CD8-positive, alpha-beta memory T cell (primary cell): ENCODE data around the gene TMCC1. TPM values are rescaled to one million over a fixed set of nuclear protein-coding genes. Genes with fewer than 3 reads are reported as not detected.

ENCODE experiments used
- CTCF ChIA-PET: fragments of 350-600 bp; sonication (Branson Sonifier 250); formaldehyde crosslinking; loops from one replicate; lab custom pipeline; 2021; ENCODE audit warnings: antibody characterized with exemption; lab: Charles Lee
- POLR2A ChIA-PET: fragments of 350-600 bp; sonication (Branson Sonifier 250); formaldehyde crosslinking; loops from one replicate; lab custom pipeline; 2021; ENCODE audit warnings: antibody characterized with exemption; lab: Charles Lee
- DNase-seq, 5 donors: peaks; one replicate each; pipeline versions ENCODE4 v3.0.0 to v3.0.0-alpha.2; 2020 to 2022; ENCODE audit warnings: mixed read lengths in 1 of 5
- H3K27ac ChIP-seq: one replicate; pipeline ENCODE4 v1.7.0; 2013; ENCODE audit warnings: low read depth, mild to moderate bottlenecking, low read length, moderate library complexity
- H3K27me3 ChIP-seq: 2 replicates; pipeline ENCODE4 v1.7.0; 2013; ENCODE audit warnings: low read length, mild to moderate bottlenecking; ENCODE audit not compliant: insufficient read depth, poor library complexity, severe bottlenecking
- H3K36me3 ChIP-seq: 2 replicates; pipeline ENCODE4 v1.7.0; 2013; ENCODE audit warnings: mild to moderate bottlenecking, low read length, moderate library complexity; ENCODE audit not compliant: insufficient read depth
- H3K4me1 ChIP-seq: 2 replicates; pipeline ENCODE4 v1.7.0; 2013; ENCODE audit warnings: mild to moderate bottlenecking, low read length, moderate library complexity; ENCODE audit not compliant: insufficient read depth
- H3K4me3 ChIP-seq: 2 replicates; pipeline ENCODE4 v1.7.0; 2013; ENCODE audit warnings: mild to moderate bottlenecking, low read length
- H3K9me3 ChIP-seq: 2 replicates; pipeline ENCODE4 v1.7.0; 2013; ENCODE audit warnings: mild to moderate bottlenecking, low read length
- H3K27ac Mint-ChIP-seq, 8 donors: one replicate each; pipeline ENCODE4 v1.8.0; 2020 to 2021; ENCODE audit warnings: mixed read lengths in 8 of 8, mild to moderate bottlenecking in 6 of 8, inconsistent platforms in 3 of 8, moderate library complexity in 3 of 8
- H3K27me3 Mint-ChIP-seq, 2 donors: one replicate each; pipeline ENCODE4 v1.8.0; 2020 to 2021; ENCODE audit warnings: mixed read lengths in 2 of 2, mild to moderate bottlenecking in 1 of 2, moderate library complexity in 1 of 2
- H3K36me3 Mint-ChIP-seq, 3 donors: one replicate each; pipeline ENCODE4 v1.8.0; 2020 to 2021; ENCODE audit warnings: mixed read lengths in 3 of 3, inconsistent platforms in 1 of 3, mild to moderate bottlenecking in 1 of 3
- H3K4me1 Mint-ChIP-seq, 3 donors: one replicate each; pipeline ENCODE4 v1.8.0; 2020 to 2021; ENCODE audit warnings: mixed read lengths in 3 of 3, inconsistent platforms in 1 of 3, mild to moderate bottlenecking in 1 of 3
- H3K4me3 Mint-ChIP-seq, 7 donors: one replicate each; pipeline ENCODE4 v1.8.0; 2020 to 2021; ENCODE audit warnings: mixed read lengths in 7 of 7, mild to moderate bottlenecking in 6 of 7, moderate library complexity in 4 of 7, inconsistent platforms in 2 of 7
- H3K9me3 Mint-ChIP-seq, 5 donors: one replicate each; pipeline ENCODE4 v1.8.0; 2020 to 2022; ENCODE audit warnings: mixed read lengths in 5 of 5, mild to moderate bottlenecking in 3 of 5, moderate library complexity in 2 of 5, inconsistent platforms in 1 of 5
- polyA plus RNA-seq: library from polyadenylated mRNA; unstranded; fragments of 300-500 nt; fragmentation: Illumina TruSeq; gene quantifications from one replicate; pipeline ENCODE4 v1.2.3, GENCODE V29; 2021
- total RNA-seq, 2 experiments: library from RNA; stranded (reverse); gene quantifications; one replicate each; pipeline ENCODE4 v1.2.3, GENCODE V29; 2021

The TMCC1 gene
- total and polyA plus RNA-seq, 3 experiments from 2014 or later, result 5.6 to 18.6 (median 16.0) TPM

DNA sequence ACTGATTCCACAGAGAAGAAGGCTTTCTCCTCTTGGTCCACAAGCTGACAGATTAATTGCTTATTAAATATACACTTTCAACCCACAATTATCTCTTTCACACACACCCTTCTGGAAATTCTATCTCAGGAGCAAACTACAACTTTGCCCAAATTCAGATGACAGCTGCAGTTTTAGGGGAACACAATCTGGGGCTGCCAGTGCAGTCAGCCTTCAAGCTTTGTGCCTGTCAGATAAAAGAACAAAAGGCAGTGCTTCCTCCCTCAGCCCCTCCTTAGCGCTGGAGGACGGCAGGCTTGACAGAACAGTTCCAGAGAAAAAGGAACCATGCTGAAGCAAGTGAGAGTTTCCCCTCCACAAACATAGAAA is 99.6 kb downstream of the TMCC1 start:
- no peaks in the 10 kb centered on the region for H3K9me3 Mint-ChIP-seq
- Histone ChIP-seq H3K9me3 (no peaks in the 10 kb centered on the region), H3K4me3 (no peak overlapping the region), H3K27ac (no peak overlapping the region), H3K36me3 (no peaks in the 10 kb centered on the region), H3K4me1 (peaks cover 13% of the 10 kb centered on the region), H3K27me3 (no peaks in the 10 kb centered on the region)
- no peak overlapping the region for H3K27ac Mint-ChIP-seq
- peaks cover 8 to 18% (median 11%) of the 10 kb centered on the region in 3 donors for H3K4me1 Mint-ChIP-seq
- peak overlapping the region in 1 of 7 donors; percentile 51 for H3K4me3 Mint-ChIP-seq
- H3K36me3 Mint-ChIP-seq, result peaks cover 0 to 8% (median 2%) of the 10 kb centered on the region in 3 donors
- H3K27me3 Mint-ChIP-seq, result no peaks in the 10 kb centered on the region
- DNase-seq, result peak in 1 of 5 donors; percentile 1
- ChIA-PET CTCF (interaction anchor here (0.8 kb wide), 1 partner anchor 30 kb away, joined by 3 read pairs; no protein-coding TSS in a partner anchor), POLR2A (no interaction called here)

DNA sequence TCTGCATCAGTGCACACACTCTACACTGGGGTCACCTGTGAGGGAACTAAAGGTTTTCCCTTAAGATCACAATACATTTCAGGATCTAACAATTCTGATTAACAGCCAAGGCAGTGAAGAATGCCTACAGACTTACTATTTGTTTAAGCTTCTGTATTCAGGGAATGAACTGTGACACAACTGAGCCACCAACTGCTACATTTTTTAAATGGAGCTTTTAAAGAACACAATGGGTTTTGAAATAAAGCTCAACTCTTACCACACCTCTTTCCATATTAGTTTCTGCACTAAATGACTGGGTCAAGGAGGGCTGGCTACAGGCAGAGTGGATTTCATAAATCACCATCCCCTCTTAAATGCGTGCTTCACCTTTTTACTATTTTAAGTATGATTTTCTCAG is 100.2 kb downstream of the TMCC1 start:
- Histone ChIP-seq H3K9me3 (no peaks in the 10 kb centered on the region), H3K4me3 (no peak overlapping the region), H3K27me3 (no peaks in the 10 kb centered on the region), H3K27ac (no peak overlapping the region), H3K4me1 (peaks cover 13% of the 10 kb centered on the region), H3K36me3 (no peaks in the 10 kb centered on the region)
- H3K27me3 Mint-ChIP-seq, result no peaks in the 10 kb centered on the region
- ChIA-PET POLR2A (no interaction called here), CTCF (interaction anchor here (0.8 kb wide), 1 partner anchor 31 kb away, joined by 3 read pairs; no protein-coding TSS in a partner anchor)
- H3K4me1 Mint-ChIP-seq, result peaks cover 8 to 21% (median 11%) of the 10 kb centered on the region in 3 donors
- H3K36me3 Mint-ChIP-seq, result peaks cover 0 to 8% (median 2%) of the 10 kb centered on the region in 3 donors
- H3K27ac Mint-ChIP-seq, result no peak overlapping the region
- no peak for DNase-seq
- H3K9me3 Mint-ChIP-seq, result no peaks in the 10 kb centered on the region
- no peak overlapping the region for H3K4me3 Mint-ChIP-seq

DNA sequence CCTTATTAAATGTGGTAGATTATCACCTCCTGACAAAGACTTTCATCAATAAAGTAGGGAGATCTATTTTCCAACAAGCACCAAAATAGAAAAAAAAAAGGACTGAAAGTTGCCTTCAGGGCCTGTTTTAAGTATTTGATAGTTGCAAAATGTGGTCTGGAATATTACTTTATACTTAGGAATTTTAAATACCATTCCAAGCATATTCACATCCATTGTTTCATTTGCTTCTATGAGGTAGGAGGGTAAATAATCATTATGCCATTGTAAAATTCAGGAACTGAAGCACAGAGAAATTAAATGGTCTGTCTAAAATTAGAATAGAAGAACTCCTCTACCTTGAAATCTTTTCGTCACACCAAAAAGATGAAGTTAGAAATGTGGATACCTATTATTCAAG is 110.0 kb downstream of the TMCC1 start:
- no peaks in the 10 kb centered on the region for H3K36me3 ChIP-seq
- Mint-ChIP-seq H3K36me3 (peaks cover 0 to 4% (median 3%) of the 10 kb centered on the region in 3 donors), H3K4me3 (no peak overlapping the region), H3K27me3 (no peaks in the 10 kb centered on the region), H3K4me1 (peaks cover 0 to 4% (median 0%) of the 10 kb centered on the region in 3 donors), H3K27ac (no peak overlapping the region), H3K9me3 (no peaks in the 10 kb centered on the region)
- DNase-seq, result no peak
- no peaks in the 10 kb centered on the region for H3K27me3 ChIP-seq
- ChIA-PET CTCF (no interaction called here), POLR2A (no interaction called here)
- H3K4me3 ChIP-seq, result no peak overlapping the region
- no peaks in the 10 kb centered on the region for H3K4me1 ChIP-seq
- H3K27ac ChIP-seq, result no peak overlapping the region
- no peaks in the 10 kb centered on the region for H3K9me3 ChIP-seq

DNA sequence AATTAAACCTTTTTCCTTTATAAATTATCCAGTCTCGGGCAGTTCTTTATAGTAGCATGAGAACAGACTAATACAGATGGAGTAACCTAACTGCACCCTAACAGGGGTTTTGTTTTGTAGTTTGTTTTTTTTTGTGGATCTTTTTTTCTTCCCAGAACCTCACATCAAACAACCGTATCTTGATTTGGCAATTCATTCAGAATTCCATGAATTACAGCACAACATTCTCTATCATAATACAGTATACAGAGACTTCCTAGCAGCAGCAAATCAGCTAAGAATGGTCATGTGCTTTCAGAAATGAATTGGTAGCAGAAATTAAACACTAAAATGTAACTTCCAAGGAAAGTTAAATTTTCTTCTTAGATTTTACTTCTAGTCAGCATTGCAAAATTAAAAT is 114.6 kb downstream of the TMCC1 start:
- H3K4me1 ChIP-seq, result no peaks in the 10 kb centered on the region
- Mint-ChIP-seq H3K9me3 (no peaks in the 10 kb centered on the region), H3K4me3 (no peak overlapping the region), H3K4me1 (peaks cover 0 to 7% (median 4%) of the 10 kb centered on the region in 3 donors), H3K27ac (no peak overlapping the region), H3K27me3 (no peaks in the 10 kb centered on the region), H3K36me3 (peaks cover 5 to 8% (median 6%) of the 10 kb centered on the region in 3 donors)
- no peak overlapping the region for H3K4me3 ChIP-seq
- DNase-seq, result no peak
- CTCF ChIA-PET, result no interaction called here
- H3K27ac ChIP-seq, result no peak overlapping the region
- no peaks in the 10 kb centered on the region for H3K27me3 ChIP-seq
- POLR2A ChIA-PET, result no interaction called here
- H3K36me3 ChIP-seq, result no peaks in the 10 kb centered on the region
- H3K9me3 ChIP-seq, result no peaks in the 10 kb centered on the region

DNA sequence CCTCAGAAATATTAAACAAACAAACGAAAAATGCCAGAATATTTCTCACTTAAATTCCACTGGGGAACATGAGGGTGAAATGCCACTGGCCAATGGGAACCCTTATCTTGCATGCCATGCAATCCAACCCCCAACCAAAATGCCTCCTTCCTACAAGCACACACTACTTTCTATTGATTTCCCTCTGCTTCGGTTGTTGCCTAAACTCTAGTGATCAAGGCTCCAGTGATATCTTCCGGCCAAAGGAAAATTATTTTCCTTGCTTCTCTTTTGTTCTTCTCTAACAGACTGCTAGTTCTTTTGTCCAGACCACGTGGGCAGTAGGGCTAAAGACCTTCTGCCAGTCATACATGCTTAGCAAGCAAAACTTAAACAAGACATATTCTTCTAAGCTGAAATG is 115.7 kb downstream of the TMCC1 start:
- CTCF ChIA-PET, result no interaction called here
- no peaks in the 10 kb centered on the region for H3K36me3 ChIP-seq
- no peaks in the 10 kb centered on the region for H3K27me3 ChIP-seq
- Mint-ChIP-seq H3K9me3 (no peaks in the 10 kb centered on the region), H3K27me3 (no peaks in the 10 kb centered on the region), H3K27ac (peak overlapping the region in 2 of 8 donors; percentile 3 to 21), H3K4me3 (no peak overlapping the region), H3K4me1 (peaks cover 4 to 7% (median 6%) of the 10 kb centered on the region in 3 donors), H3K36me3 (peaks cover 5% of the 10 kb centered on the region in 3 donors)
- POLR2A ChIA-PET, result no interaction called here
- H3K9me3 ChIP-seq, result no peaks in the 10 kb centered on the region
- H3K4me1 ChIP-seq, result no peaks in the 10 kb centered on the region
- no peak overlapping the region for H3K4me3 ChIP-seq
- DNase-seq, result no peak
- no peak overlapping the region for H3K27ac ChIP-seq

DNA sequence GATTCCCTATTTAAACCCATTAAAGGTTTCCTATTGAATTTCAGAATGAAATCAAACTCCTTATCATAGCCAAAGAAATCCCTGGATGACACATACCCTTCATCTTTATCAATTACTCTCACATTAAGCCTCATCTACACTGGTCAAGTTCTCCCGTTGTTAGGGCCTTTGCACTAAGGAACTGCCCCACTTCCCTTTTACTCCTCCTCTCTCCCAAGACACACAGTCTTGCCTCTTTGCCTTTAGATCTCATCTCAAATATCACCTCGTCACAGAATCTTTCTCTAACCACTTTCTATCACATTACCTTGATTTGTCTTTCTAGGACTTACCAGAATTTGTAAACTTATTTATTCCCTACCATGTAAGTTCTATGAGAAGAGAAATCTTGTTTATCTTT is 117.6 kb downstream of the TMCC1 start:
- peaks cover 5 to 10% (median 9%) of the 10 kb centered on the region in 3 donors for H3K36me3 Mint-ChIP-seq
- Histone ChIP-seq H3K9me3 (no peaks in the 10 kb centered on the region), H3K27me3 (no peaks in the 10 kb centered on the region), H3K4me1 (no peaks in the 10 kb centered on the region), H3K36me3 (no peaks in the 10 kb centered on the region), H3K4me3 (no peak overlapping the region), H3K27ac (no peak overlapping the region)
- ChIA-PET POLR2A (no interaction called here), CTCF (no interaction called here)
- no peaks in the 10 kb centered on the region for H3K27me3 Mint-ChIP-seq
- H3K9me3 Mint-ChIP-seq, result no peaks in the 10 kb centered on the region
- peaks cover 4 to 11% (median 11%) of the 10 kb centered on the region in 3 donors for H3K4me1 Mint-ChIP-seq
- no peak for DNase-seq
- H3K4me3 Mint-ChIP-seq, result no peak overlapping the region
- no peak overlapping the region for H3K27ac Mint-ChIP-seq

DNA sequence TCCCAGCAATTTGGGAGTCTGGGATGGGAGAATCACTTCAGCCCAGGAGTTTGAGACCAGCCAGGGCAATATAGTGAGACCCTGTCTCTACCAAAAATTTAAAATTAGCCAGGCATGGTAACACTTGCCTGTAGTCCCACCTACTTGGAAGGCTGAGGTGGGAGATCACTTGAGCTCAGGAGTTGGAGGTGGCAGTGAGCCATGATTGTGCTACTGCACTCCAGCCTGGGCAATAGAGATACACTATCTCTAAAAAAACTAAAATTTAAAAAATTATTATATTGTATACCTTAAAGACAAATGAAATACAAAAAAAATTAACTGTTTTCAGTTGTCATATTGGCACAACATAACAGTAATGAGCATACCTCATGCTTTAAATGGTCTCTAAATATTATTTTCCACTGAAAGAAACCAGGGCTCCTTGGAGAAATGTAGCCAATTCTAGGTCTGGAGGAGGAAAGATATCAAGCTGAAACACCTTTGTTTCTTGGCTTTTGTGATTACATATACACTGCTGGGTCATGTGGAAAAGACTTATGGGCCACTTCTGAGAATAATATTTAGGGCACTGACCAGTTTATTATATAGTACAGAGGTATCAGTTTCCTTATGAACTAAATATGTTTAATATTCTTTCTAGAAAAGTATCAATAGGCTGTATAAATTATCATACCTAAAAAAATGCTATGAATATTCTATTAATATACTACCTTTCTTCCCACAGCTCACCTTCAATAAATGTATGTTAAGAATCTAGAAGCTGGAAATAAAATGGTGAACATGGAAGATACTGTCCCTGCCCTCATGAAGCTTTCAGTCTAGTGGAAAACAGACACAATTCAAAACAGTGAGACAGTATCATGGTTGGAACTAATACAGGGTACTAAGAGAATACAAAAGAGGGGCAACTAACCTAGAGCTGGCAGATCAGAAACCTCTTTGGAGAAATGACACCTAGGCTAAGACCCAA is 119.5 kb downstream of the TMCC1 start:
- Mint-ChIP-seq H3K4me1 (peaks cover 4 to 11% (median 11%) of the 10 kb centered on the region in 3 donors), H3K27me3 (no peaks in the 10 kb centered on the region), H3K9me3 (no peaks in the 10 kb centered on the region), H3K27ac (peak overlapping the region in 1 of 8 donors; percentile 1), H3K36me3 (peaks cover 5 to 10% (median 9%) of the 10 kb centered on the region in 3 donors), H3K4me3 (no peak overlapping the region)
- CTCF ChIA-PET, result no interaction called here
- DNase-seq, result no peak
- Histone ChIP-seq H3K4me1 (no peaks in the 10 kb centered on the region), H3K4me3 (no peak overlapping the region), H3K27ac (no peak overlapping the region), H3K27me3 (no peaks in the 10 kb centered on the region), H3K36me3 (no peaks in the 10 kb centered on the region), H3K9me3 (no peaks in the 10 kb centered on the region)
- POLR2A ChIA-PET, result no interaction called here

DNA sequence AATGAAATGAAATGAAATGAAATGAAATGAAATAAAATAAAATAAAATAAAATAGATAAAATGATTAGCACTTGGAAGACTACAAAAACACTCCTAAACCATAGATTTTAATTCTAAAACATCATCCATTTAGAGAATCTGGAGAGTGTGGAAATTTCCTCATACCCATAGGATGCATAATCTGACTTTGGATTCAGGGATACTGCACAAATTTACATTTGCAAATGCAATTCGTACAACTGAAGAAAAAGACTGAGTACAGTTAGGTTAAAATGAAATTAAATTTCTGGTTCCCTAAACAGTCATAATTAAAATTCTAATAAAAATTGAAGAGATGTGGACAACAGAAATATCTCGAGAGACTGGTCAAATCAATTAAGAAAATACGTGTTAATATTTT is 122.9 kb downstream of the TMCC1 start:
- H3K36me3 ChIP-seq, result no peaks in the 10 kb centered on the region
- no peak overlapping the region for H3K27ac Mint-ChIP-seq
- H3K27ac ChIP-seq, result no peak overlapping the region
- peaks cover 5 to 9% (median 6%) of the 10 kb centered on the region in 3 donors for H3K36me3 Mint-ChIP-seq
- no peaks in the 10 kb centered on the region for H3K9me3 ChIP-seq
- DNase-seq, result no peak
- no peaks in the 10 kb centered on the region for H3K4me1 ChIP-seq
- no peaks in the 10 kb centered on the region for H3K9me3 Mint-ChIP-seq
- POLR2A ChIA-PET, result no interaction called here
- H3K4me1 Mint-ChIP-seq, result peaks cover 2 to 18% (median 15%) of the 10 kb centered on the region in 3 donors
- H3K4me3 Mint-ChIP-seq, result no peak overlapping the region
- H3K4me3 ChIP-seq, result no peak overlapping the region
- H3K27me3 Mint-ChIP-seq, result no peaks in the 10 kb centered on the region
- CTCF ChIA-PET, result no interaction called here
- H3K27me3 ChIP-seq, result no peaks in the 10 kb centered on the region
